ENCODE data around the gene CSMD2.
"Not testable (repeated sequence)": the region's sequence is repeated elsewhere in the genome, so short reads cannot be mapped to it uniquely, and the experiment has no call there.

Gene CSMD2

DNA sequence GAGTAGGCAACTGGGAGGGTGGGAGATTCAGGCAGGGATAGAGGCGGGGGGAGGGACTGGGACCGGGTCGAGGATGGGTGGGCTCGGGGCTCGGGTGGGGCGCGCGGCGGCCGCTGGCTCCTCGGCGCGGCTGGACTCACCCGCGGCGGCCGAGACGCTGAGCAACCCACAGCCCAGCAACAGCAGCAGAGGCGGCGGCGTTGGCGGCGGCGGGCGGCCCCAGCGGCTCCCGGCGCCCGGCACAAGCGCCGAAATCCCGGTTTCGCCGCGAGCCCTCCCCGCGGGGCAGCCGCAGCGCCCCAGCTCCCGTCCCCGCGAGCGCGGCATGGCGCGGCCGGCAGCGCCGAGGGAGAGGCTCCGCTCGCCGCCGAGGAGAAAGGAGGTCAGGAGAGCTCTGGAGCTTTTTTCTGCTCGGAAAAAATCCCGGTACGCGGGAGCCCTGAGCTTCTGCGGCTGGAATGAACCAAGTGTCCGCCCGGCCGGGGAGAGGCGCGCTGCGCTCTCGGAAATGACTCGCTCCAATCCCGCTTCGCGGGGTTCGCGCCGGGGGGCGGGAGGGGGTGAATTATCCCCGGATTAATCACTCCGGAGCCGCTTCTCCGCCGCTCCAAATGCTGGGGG lies at the start of gene CSMD2:
CSMD2 (minus strand) TSS at position 460 of the 621 bp plus-strand sequence; CDS start at position 327, 133 bp downstream.
- Mint-ChIP-seq H3K9me3 (no peaks in the 10 kb centered on the region), H3K27me3 (peaks cover 30% of the 10 kb centered on the region), H3K4me1 (peaks cover 5% of the 10 kb centered on the region), H3K36me3 (no peaks in the 10 kb centered on the region), H3K27ac (no peak within 1 kb of the TSS), H3K4me3 (peak within 1 kb of the TSS; percentile 27)
- no peak for DNase-seq (ENCODE audit: low spot score in 2 of 2)
- no peak for ATAC-seq (ENCODE audit: low read depth)

DNA sequence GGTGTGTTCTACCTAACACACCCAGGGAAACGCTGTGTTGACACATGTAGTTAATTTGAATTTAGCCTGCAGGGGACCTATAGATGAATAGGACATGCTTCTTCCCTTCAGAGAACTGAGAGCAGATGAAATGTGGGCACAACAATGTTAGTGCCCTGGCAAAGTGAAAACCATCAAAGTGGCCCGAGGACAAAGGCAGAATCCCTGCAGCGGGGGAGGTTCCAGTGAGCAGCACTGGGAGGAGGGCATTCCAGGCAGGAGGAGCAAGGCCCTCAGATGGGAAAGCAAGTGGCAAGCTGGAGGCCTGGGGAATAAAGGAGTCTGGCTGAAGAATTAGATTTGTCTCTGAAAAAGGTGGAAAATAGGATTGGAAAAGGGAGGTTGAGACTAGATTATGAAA lies 48.9 kb upstream of the CSMD2 start:
- Mint-ChIP-seq H3K27me3 (no peaks in the 10 kb centered on the region), H3K4me1 (no peaks in the 10 kb centered on the region), H3K9me3 (no peaks in the 10 kb centered on the region), H3K4me3 (no peak overlapping the region), H3K27ac (no peak overlapping the region), H3K36me3 (no peaks in the 10 kb centered on the region)
- no peak for ATAC-seq (ENCODE audit: low read depth)
- DNase-seq (ENCODE audit: low spot score in 2 of 2) = no peak

DNA sequence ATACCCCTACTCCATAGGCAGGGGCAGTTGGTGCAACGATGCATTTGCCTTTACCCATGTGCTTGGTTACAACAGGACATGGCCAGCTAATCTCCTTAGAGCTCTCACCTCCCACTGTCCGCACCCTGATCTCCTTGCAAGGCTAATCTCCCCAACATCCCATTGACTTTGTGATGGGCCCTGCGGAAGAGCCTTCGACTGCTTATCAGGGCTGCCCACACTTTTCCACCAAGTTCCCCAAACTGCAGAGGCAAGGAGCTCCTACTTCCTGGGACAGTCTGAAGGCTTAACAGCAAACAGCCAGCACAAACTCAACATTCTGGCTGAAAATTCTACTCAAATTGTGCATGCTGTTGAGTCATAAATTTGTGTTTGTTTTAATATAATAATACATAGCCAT lies 47.6 kb upstream of the CSMD2 start:
- ATAC-seq (ENCODE audit: low read depth) = no peak
- no peaks in the 10 kb centered on the region for H3K27me3 Mint-ChIP-seq
- DNase-seq (ENCODE audit: low spot score in 2 of 2) = no peak
- H3K9me3 Mint-ChIP-seq = no peaks in the 10 kb centered on the region
- no peak overlapping the region for H3K4me3 Mint-ChIP-seq
- no peak overlapping the region for H3K27ac Mint-ChIP-seq
- no peaks in the 10 kb centered on the region for H3K4me1 Mint-ChIP-seq
- H3K36me3 Mint-ChIP-seq = no peaks in the 10 kb centered on the region

DNA sequence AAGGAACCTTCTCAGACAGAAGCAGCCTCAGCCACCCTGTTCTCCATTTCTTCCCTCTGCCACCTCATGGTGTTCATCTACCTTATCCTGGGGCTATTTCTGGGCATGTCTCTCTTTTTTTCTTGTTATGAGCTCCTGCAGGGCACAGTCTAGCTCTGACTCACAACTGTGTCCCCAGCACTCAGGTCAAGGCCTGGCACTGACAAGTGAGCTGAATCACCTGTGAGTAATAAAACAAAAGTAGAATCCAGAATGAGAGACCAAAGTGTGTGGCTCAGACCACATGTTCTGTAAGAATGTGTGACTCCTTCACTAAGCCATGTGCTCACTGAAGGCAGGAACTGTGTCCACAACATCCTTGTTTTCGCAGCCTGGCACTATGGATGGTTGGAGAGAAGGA lies 34.9 kb upstream of the CSMD2 start:
- H3K27me3 Mint-ChIP-seq = peaks cover 12% of the 10 kb centered on the region
- no peak for ATAC-seq (ENCODE audit: low read depth)
- no peak for DNase-seq (ENCODE audit: low spot score in 2 of 2)
- no peaks in the 10 kb centered on the region for H3K9me3 Mint-ChIP-seq
- no peaks in the 10 kb centered on the region for H3K4me1 Mint-ChIP-seq
- H3K36me3 Mint-ChIP-seq = no peaks in the 10 kb centered on the region
- no peak overlapping the region for H3K27ac Mint-ChIP-seq
- H3K4me3 Mint-ChIP-seq = no peak overlapping the region

DNA sequence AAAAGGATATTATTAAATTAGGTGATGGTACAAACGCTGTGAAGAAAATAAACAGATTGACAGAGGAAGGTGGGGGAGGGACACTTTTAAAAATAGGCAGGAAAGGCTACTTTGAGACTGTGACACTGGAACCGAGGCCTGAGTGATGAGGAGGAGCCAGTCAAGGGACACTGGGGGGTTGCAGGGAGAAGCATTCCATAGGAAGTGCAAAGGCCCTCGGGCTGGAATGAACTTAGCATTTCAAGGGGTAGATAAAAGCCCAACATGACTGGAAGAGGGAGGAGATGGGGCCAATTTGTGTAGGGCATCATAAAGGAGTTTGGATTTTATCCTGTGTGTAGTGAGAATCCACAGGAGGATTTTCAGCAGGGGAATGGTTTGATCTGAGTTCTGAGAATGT lies 27.6 kb upstream of the CSMD2 start:
- H3K4me3 Mint-ChIP-seq = no peak overlapping the region
- ATAC-seq (ENCODE audit: low read depth) (no peak), DNase-seq (ENCODE audit: low spot score in 2 of 2) (no peak)
- no peak overlapping the region for H3K27ac Mint-ChIP-seq
- peaks cover 2% of the 10 kb centered on the region for H3K9me3 Mint-ChIP-seq
- no peaks in the 10 kb centered on the region for H3K36me3 Mint-ChIP-seq
- H3K4me1 Mint-ChIP-seq = no peaks in the 10 kb centered on the region
- H3K27me3 Mint-ChIP-seq = peaks cover 12% of the 10 kb centered on the region

DNA sequence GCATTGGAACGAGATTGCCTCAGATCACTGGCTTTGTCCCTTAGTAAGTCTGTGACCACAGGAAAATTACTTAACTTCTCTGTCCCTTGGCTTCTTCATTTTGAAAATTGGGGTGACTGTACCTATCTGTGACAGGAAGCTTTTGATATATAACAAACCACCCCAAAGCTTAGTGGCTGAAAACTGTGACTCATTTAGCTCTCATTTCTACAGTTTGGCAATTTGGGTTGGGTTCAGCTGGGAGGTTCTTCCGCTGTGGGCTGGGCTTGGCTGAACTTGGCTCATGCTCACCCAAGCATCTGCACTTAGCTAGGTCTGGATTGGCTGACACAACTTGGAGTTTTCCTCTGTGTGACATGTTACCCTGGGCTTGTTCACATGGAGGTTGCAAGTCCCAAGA lies 25.7 kb upstream of the CSMD2 start:
- Mint-ChIP-seq H3K27me3 (peaks cover 17% of the 10 kb centered on the region), H3K9me3 (peaks cover 2% of the 10 kb centered on the region), H3K36me3 (no peaks in the 10 kb centered on the region), H3K4me1 (no peaks in the 10 kb centered on the region), H3K27ac (no peak overlapping the region), H3K4me3 (no peak overlapping the region)
- DNase-seq (ENCODE audit: low spot score in 2 of 2) (no peak), ATAC-seq (ENCODE audit: low read depth) (no peak)

DNA sequence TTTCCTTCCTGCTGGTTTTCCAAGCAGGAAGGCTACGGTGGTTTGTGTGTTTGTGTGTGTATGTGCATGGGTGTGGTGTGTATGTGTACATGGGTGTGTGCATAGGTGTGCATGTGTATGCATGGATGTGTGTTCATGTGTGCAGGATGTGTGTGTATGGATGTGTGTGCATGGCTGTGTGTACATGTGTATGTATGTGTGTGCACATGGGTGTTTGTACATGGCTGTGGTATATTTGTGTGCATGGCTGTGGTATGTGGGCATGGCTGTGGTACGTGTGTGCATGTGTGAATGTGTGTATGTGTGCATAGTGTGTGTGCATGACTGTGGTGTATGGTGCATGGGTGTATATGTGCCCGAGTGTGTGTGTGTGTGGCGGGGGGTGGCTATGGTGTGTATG lies 24.0 kb upstream of the CSMD2 start:
- ATAC-seq (ENCODE audit: low read depth) = no peak
- peaks cover 2% of the 10 kb centered on the region for H3K9me3 Mint-ChIP-seq
- no peak for DNase-seq (ENCODE audit: low spot score in 2 of 2)
- H3K27me3 Mint-ChIP-seq = peaks cover 21% of the 10 kb centered on the region
- H3K4me3 Mint-ChIP-seq = no peak overlapping the region
- no peaks in the 10 kb centered on the region for H3K36me3 Mint-ChIP-seq
- no peak overlapping the region for H3K27ac Mint-ChIP-seq
- H3K4me1 Mint-ChIP-seq = no peaks in the 10 kb centered on the region

DNA sequence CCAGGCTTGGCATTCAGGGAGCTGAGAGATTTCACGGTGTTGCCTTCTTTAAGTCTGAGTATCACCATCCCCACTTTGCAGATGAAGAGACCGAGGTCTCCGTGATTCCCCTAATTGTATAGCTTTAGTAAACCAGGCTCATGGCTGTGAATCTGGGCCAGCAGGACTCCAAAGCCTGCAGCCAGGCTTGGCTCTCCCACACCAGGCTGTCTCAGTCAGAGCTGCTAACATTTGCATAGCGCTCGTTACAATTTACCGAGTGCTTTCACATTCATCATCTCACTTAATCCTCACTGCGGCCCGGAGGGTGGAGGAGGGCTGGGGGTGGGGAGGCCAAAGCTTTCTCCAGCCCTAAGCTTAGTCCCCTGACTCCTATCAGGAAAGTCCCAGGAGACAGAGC lies 23.4 kb upstream of the CSMD2 start:
- Mint-ChIP-seq H3K27ac (no peak overlapping the region), H3K4me1 (no peaks in the 10 kb centered on the region), H3K27me3 (peaks cover 22% of the 10 kb centered on the region), H3K36me3 (no peaks in the 10 kb centered on the region), H3K4me3 (no peak overlapping the region), H3K9me3 (peaks cover 2% of the 10 kb centered on the region)
- DNase-seq (ENCODE audit: low spot score in 2 of 2) = no peak
- no peak for ATAC-seq (ENCODE audit: low read depth)

DNA sequence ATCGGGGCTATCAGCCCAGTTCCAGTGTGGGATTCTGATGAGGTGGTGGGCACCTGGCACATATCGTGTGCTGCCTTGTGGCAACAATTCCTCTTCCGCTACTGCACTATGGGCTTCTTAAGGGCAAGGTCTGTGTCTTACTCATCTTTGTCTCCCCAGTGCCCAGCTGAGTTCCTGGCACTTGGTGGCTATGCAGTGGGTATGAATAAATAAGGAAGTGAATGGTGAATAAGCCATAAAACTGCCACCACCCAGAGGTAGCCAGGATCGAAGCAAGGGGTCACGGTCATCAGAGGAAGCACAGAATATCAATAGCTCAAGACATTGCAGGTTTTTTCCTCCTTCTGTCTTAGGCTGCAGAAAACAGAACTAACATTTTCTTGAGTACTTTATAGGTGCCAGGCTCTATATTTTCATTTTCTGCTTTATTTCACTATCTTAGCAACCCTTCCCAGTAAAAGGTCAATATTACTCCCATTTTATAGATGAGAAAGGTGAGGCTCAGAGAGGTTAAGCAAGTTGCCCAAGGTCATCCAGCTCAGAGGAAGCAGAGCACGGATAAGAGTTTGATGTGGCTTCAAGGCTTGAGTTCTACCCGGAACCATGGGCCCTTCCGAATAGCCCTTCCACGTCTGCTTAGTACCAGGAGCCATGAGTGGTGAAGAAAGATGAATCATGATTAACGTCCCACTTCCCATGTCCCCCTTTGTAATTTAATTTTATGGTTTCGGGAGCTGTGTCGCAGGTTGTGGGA lies 21.9 kb upstream of the CSMD2 start:
- Mint-ChIP-seq H3K4me1 (no peaks in the 10 kb centered on the region), H3K36me3 (no peaks in the 10 kb centered on the region), H3K9me3 (peaks cover 3% of the 10 kb centered on the region), H3K27ac (no peak overlapping the region), H3K4me3 (no peak overlapping the region), H3K27me3 (peaks cover 19% of the 10 kb centered on the region)
- ATAC-seq (ENCODE audit: low read depth) (no peak), DNase-seq (ENCODE audit: low spot score in 2 of 2) (no peak)

DNA sequence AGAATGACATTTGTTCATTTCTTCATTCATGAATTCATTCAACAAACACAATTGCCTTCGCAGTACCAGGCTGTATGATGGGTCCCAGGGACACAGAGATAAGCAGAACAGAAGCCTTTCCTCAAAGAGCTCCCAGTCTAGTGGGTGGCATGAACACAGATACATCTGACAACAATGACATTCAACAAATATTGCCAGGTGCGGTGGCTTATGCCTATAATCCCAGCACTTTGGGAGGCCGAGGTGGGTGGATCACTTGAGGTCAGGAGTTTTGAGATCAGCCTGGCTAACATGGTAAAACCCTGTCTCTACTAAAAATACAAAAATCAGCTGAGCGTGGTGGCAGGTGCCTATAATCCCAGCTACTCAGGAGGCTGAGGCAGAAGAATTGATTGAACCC lies 18.4 kb upstream of the CSMD2 start:
- DNase-seq (ENCODE audit: low spot score in 2 of 2); H3K9me3 Mint-ChIP-seq; H3K36me3 Mint-ChIP-seq; H3K4me1 Mint-ChIP-seq; H3K27ac Mint-ChIP-seq; ATAC-seq (ENCODE audit: low read depth); H3K4me3 Mint-ChIP-seq: not testable (repeated sequence)
- H3K27me3 Mint-ChIP-seq = peaks cover 16% of the 10 kb centered on the region

DNA sequence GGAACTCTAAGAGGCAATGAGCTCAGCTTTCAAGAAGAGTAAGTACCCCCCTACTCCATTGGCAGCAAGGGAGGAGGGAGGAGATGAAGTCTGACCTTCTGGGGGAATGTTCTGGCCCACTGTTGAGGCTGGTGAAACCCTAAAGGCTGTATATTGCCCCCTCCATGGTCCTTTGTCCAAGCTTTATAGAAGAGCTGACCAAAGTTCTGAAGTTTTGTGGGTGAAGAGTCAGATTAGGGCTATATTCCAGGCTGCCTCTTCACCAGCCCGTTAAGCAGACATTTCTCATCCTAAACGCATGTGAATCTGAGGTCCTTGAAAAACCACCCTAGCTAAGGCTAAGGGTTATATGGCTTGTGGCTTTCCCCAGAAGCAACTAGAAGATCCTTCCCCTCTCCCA lies 13.0 kb upstream of the CSMD2 start:
- no peaks in the 10 kb centered on the region for H3K4me1 Mint-ChIP-seq
- peaks cover 13% of the 10 kb centered on the region for H3K27me3 Mint-ChIP-seq
- H3K4me3 Mint-ChIP-seq = no peak overlapping the region
- H3K27ac Mint-ChIP-seq = no peak overlapping the region
- H3K9me3 Mint-ChIP-seq = peaks cover 1% of the 10 kb centered on the region
- ATAC-seq (ENCODE audit: low read depth) = no peak
- no peak for DNase-seq (ENCODE audit: low spot score in 2 of 2)
- H3K36me3 Mint-ChIP-seq = no peaks in the 10 kb centered on the region

DNA sequence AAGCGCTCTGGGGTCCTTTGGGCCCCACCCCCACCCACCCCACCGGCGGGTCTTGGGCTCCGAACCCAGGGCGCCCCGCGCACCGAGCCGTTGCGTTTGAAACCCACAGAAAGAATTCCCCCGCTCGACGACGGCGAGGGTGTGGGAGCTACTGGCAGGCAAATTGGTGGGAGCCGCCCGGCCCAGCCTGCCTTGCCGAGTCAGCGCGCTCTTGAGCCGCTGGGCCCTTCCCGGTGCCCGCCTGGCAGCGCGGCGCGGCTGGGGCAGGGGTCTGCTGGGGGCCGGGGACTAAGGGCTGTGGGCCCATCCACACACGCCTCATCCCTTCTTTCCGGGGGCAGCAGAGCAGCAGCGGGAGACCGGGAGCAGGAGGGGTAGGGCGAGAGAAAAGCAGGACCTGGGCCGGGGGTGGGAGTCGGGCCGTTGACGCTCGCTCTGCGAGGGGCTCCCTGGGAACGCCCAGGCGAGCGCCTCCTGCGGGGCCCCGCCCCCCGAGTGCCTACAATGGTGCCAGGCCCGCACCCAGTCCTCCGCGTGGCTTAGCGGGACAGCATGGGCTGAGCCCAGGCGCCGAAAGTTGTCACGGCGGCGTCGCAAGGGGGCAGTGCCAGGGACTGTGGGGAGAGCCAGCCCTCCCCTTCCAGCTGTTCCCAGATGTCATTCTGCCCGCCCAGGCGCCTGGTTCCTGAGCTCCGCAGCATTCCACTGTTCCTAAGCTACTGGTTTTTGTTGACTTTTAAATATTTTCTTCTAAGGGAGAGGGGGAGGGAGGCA lies 12.0 kb upstream of the CSMD2 start, which contains the start of gene C1orf94:
C1orf94 (plus strand) TSS at position 78 of the 774 bp plus-strand sequence. CDS start 883 bp downstream, outside the sequence.
- H3K9me3 Mint-ChIP-seq = no peaks in the 10 kb centered on the region
- no peaks in the 10 kb centered on the region for H3K36me3 Mint-ChIP-seq
- H3K4me1 Mint-ChIP-seq = no peaks in the 10 kb centered on the region
- peaks cover 11% of the 10 kb centered on the region for H3K27me3 Mint-ChIP-seq
- H3K27ac Mint-ChIP-seq = no peak within 1 kb of the TSS
- ATAC-seq (ENCODE audit: low read depth) (no peak), DNase-seq (ENCODE audit: low spot score in 2 of 2) (no peak)
- H3K4me3 Mint-ChIP-seq = no peak within 1 kb of the TSS

DNA sequence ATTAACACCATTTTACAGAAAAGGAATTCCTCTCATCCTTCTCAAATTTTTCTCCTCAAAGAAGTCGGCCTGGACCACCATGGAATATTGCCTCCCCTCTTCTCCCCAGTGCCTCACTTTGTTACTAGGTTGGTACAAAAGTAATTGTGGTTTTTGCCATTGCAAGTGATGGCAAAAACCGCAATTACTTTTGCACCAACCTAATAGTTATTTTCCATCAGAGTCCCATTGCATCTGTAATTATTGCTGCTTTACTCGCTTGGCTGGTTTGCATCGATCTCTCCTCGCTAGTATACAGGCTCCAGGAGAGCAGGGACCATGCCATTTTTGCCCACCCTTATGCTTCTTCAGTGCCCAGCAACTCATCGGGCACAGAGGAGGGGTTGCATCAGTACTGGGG lies 10.7 kb upstream of the CSMD2 start:
- ATAC-seq (ENCODE audit: low read depth) (no peak), DNase-seq (ENCODE audit: low spot score in 2 of 2) (no peak)
- Mint-ChIP-seq H3K27ac (no peak overlapping the region), H3K9me3 (no peaks in the 10 kb centered on the region), H3K36me3 (no peaks in the 10 kb centered on the region), H3K4me1 (no peaks in the 10 kb centered on the region), H3K27me3 (peaks cover 17% of the 10 kb centered on the region), H3K4me3 (no peak overlapping the region)

DNA sequence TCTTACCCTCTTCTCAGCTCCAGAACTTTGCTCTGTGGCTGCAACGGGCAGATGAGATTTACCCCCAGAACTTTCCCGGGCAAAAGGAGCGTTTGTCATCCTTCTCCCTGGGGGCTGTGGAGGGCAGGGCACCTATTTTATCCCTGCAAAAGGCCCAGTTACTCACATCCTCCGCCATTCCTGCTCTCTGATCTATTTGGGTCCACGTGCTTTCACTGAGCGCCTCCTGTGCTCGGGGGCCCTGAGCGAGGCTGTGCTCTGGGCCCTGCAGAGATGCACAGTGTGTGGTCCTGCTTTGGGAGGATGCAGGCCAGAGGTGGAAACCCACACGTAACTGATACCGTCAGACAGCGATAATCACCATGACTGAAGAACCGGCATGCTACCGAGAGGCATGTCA lies 2.4 kb upstream of the CSMD2 start:
- H3K9me3 Mint-ChIP-seq = no peaks in the 10 kb centered on the region
- H3K4me1 Mint-ChIP-seq = peaks cover 5% of the 10 kb centered on the region
- no peak overlapping the region for H3K4me3 Mint-ChIP-seq
- peaks cover 22% of the 10 kb centered on the region for H3K27me3 Mint-ChIP-seq
- DNase-seq (ENCODE audit: low spot score in 2 of 2) (no peak), ATAC-seq (ENCODE audit: low read depth) (no peak)
- H3K27ac Mint-ChIP-seq = no peak overlapping the region
- H3K36me3 Mint-ChIP-seq = no peaks in the 10 kb centered on the region

Measured in memory B cell (primary cell).